Lower lobe of right lung (tissue), 2 donors: Measurements from ENCODE around the gene DZIP3. TPM values are rescaled to one million over a fixed set of nuclear protein-coding genes. Genes with fewer than 3 reads are reported as not detected.
"Not testable (repeated sequence)": the region's sequence is repeated elsewhere in the genome, so short reads cannot be mapped to it uniquely, and the experiment has no call there.

Source experiments
- ATAC-seq, 2 donors: fragments of 200-7000 bp; cut with Tn5 transposase; one replicate each; pipeline ENCODE4 v1.9.1; 2020 to 2022; ENCODE audit warnings: mild to moderate bottlenecking in 2 of 2, moderate library complexity in 2 of 2
- DNase-seq: peaks from one replicate; pipeline ENCODE4 v3.0.0-alpha.2; 2020
- H3K27ac ChIP-seq: fragments of 200-600 bp; one replicate; pipeline ENCODE4 v1.8.0; 2022
- H3K27me3 ChIP-seq: fragments of 200-600 bp; one replicate; pipeline ENCODE4 v1.8.0; 2022; ENCODE audit warnings: low read depth
- H3K36me3 ChIP-seq: fragments of 200-600 bp; one replicate; pipeline ENCODE4 v1.8.0; 2022; ENCODE audit warnings: mild to moderate bottlenecking
- H3K4me1 ChIP-seq: fragments of 200-600 bp; one replicate; pipeline ENCODE4 v1.8.0; 2022
- H3K4me3 ChIP-seq: fragments of 200-600 bp; one replicate; pipeline ENCODE4 v1.8.0; 2022; ENCODE audit warnings: mild to moderate bottlenecking
- H3K9me3 ChIP-seq: fragments of 200-600 bp; one replicate; pipeline ENCODE4 v1.8.0; 2022
- CTCF ChIP-seq: fragments of 200-600 bp; IDR thresholded peaks from one replicate; pipeline ENCODE4 v1.8.0; 2022; ENCODE audit warnings: antibody characterized with exemption, mild to moderate bottlenecking
- intact Hi-C: fragments of 100-400 bp; cut with DNase I; formaldehyde crosslinking; loops from one replicate; pipeline ENCODE4 v1.11.0; 2022
- total RNA-seq: library from RNA; stranded (reverse); fragmentation: NEBNext Ultra II Directional; extraction: Animal tissue kit (Norgen Biotek cat#: 25700); gene quantifications from one replicate; pipeline ENCODE4 v1.2.1, GENCODE V29; 2021
- donor health status: DM: no; HTN: yes; CAD: no; lungs with severe emphysema.

DZIP3 gene
- total RNA-seq, 1 donor from 2014 or later, result 13.5 TPM

- Histone ChIP-seq H3K27me3 (no peaks in the 10 kb centered on the region), H3K9me3 (no peaks in the 10 kb centered on the region), H3K27ac (no peak overlapping the region), H3K36me3 (peaks cover 6% of the 10 kb centered on the region), H3K4me3 (no peak overlapping the region), H3K4me1 (no peaks in the 10 kb centered on the region)
- no peak for ATAC-seq
- intact Hi-C loops, result no loop called here
- DNase-seq, result no peak
- no peak for TF ChIP-seq CTCF
Observed at GRCh38 chr3:108673988-108674661, 84.6 kb downstream of the DZIP3 start.

GRCh38 chr3:108677811-108678210 lies 88.3 kb downstream of the DZIP3 start:
- TF ChIP-seq CTCF, result no peak
- Histone ChIP-seq H3K4me3 (no peak overlapping the region), H3K9me3 (no peaks in the 10 kb centered on the region), H3K36me3 (peaks cover 6% of the 10 kb centered on the region), H3K27me3 (no peaks in the 10 kb centered on the region), H3K27ac (no peak overlapping the region), H3K4me1 (no peaks in the 10 kb centered on the region)
- DNase-seq (no peak), ATAC-seq (no peak)
- intact Hi-C loops, result no loop called here

GRCh38 chr3:108692286-108692685 lies 102.8 kb downstream of the DZIP3 start:
- H3K27me3 ChIP-seq, DNase-seq: not testable (repeated sequence)
- peaks cover 24% of the 10 kb centered on the region for H3K36me3 ChIP-seq

GRCh38 chr3:108698461-108698860 lies 108.9 kb downstream of the DZIP3 start:
- no peak for TF ChIP-seq CTCF
- Histone ChIP-seq H3K27ac (no peak overlapping the region), H3K4me1 (no peaks in the 10 kb centered on the region), H3K9me3 (no peaks in the 10 kb centered on the region), H3K4me3 (no peak overlapping the region), H3K27me3 (no peaks in the 10 kb centered on the region), H3K36me3 (no peaks in the 10 kb centered on the region)
- intact Hi-C loops, result no loop called here
- DNase-seq, result no peak
- ATAC-seq, result no peak

More at GRCh38 chr3:108692286-108692685, 102.8 kb downstream of the DZIP3 start:
- H3K4me3 ChIP-seq, ATAC-seq, H3K9me3 ChIP-seq, H3K27ac ChIP-seq, H3K4me1 ChIP-seq, intact Hi-C loops: not testable (repeated sequence)

GRCh38 chr3:108705045-108705444 lies 115.5 kb downstream of the DZIP3 start:
- intact Hi-C loops, result no loop called here
- H3K4me3 ChIP-seq, result no peak overlapping the region
- H3K36me3 ChIP-seq, result no peaks in the 10 kb centered on the region
- no peak for TF ChIP-seq CTCF
- ATAC-seq (no peak), DNase-seq (no peak)
- no peaks in the 10 kb centered on the region for H3K4me1 ChIP-seq
- no peak overlapping the region for H3K27ac ChIP-seq
- H3K27me3 ChIP-seq, result no peaks in the 10 kb centered on the region
- H3K9me3 ChIP-seq, result peaks cover 4% of the 10 kb centered on the region

- H3K36me3 ChIP-seq, result no peaks in the 10 kb centered on the region
- no peaks in the 10 kb centered on the region for H3K9me3 ChIP-seq
- no peak overlapping the region for H3K27ac ChIP-seq
- ATAC-seq, result no peak
- H3K4me1 ChIP-seq, result no peaks in the 10 kb centered on the region
- intact Hi-C loops, result no loop called here
- no peak overlapping the region for H3K4me3 ChIP-seq
- no peaks in the 10 kb centered on the region for H3K27me3 ChIP-seq
- no peak for TF ChIP-seq CTCF
- no peak for DNase-seq
Observed at GRCh38 chr3:108713009-108713516, 123.5 kb downstream of the DZIP3 start.
